ENCODE results near the gene FES. TPM values are rescaled to one million over a fixed set of nuclear protein-coding genes. Genes with fewer than 3 reads are reported as not detected.

Gene FES
- total and polyA plus RNA-seq, 2 of the 13 experiments (the other 11 are each of a cell fraction or from before 2014, with no cell fraction given): 4.0 to 9.5 TPM

DNA sequence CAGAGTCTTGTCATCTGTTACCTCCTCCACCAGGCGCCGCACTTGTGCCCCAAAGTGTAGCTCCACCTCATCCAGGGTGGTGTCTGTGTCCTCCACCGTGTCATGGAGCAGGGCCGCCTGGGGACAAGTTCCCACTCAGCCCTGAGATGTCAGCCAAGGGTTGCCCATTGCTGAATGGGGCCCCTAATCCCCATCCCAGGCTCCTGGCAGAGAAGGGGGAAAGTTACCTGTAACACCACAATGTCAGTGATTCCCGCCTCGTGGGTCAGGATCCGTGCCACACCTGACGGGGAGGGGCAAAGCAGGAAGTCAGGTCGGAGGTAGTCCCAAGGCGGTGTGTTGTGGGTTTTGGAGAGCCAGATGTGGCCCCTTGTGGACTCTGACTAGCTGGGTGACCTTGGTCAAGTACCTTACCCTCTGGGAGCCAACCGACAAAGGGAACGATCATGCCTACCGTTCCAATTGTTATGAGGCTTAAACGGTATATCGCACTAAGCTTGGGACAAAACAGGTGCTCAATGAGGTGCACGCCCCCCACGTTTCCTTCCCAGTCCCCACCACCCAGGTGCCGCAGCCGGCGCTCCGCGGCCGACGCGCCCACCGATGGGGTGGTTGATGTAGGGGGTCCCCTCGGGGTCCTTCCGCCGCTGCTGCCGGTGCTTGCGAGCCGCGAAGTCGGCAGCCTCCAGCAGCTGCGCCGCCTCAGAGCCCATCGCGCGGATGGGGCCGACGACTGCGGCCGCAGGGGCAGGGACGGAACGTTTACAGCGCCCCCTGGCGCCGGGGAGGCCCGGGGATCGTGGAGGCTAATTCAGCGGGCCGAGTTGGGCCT lies 47.7 kb downstream of the FES start, which contains the start of gene HDDC3 (continued):
- TF ChIP-seq, protein P1, sequence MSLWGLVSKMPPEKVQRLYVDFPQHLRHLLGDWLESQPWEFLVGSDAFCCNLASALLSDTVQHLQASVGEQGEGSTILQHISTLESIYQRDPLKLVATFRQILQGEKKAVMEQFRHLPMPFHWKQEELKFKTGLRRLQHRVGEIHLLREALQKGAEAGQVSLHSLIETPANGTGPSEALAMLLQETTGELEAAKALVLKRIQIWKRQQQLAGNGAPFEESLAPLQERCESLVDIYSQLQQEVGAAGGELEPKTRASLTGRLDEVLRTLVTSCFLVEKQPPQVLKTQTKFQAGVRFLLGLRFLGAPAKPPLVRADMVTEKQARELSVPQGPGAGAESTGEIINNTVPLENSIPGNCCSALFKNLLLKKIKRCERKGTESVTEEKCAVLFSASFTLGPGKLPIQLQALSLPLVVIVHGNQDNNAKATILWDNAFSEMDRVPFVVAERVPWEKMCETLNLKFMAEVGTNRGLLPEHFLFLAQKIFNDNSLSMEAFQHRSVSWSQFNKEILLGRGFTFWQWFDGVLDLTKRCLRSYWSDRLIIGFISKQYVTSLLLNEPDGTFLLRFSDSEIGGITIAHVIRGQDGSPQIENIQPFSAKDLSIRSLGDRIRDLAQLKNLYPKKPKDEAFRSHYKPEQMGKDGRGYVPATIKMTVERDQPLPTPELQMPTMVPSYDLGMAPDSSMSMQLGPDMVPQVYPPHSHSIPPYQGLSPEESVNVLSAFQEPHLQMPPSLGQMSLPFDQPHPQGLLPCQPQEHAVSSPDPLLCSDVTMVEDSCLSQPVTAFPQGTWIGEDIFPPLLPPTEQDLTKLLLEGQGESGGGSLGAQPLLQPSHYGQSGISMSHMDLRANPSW (CRISPR knock-in tag; IDR thresholded peaks at IDR 0.05; ENCODE audit: borderline replicate concordance): no peak; the same call in 1 of the 2 replicates
- TF ChIP-seq XRCC5 (optimal IDR thresholded peaks at IDR 0.05; ENCODE audit: low read length): peak; percentile 84
- TF ChIP-seq NCOA5 (CRISPR knock-in tag; IDR thresholded peaks at IDR 0.05): no peak
- no peak for TF ChIP-seq NFIB (CRISPR knock-in tag; IDR thresholded peaks at IDR 0.05; ENCODE audit: borderline replicate concordance)
- TF ChIP-seq MEIS2 (CRISPR knock-in tag; IDR thresholded peaks at IDR 0.05): peak; percentile 49; the same call in 1 of the 2 replicates
- peak; percentile 92 for TF ChIP-seq GATAD1 (CRISPR knock-in tag; IDR thresholded peaks at IDR 0.05)
- TF ChIP-seq NRL (CRISPR knock-in tag; IDR thresholded peaks at IDR 0.05; ENCODE audit: borderline replicate concordance): peak; percentile 39
- TF ChIP-seq HNRNPL (IDR thresholded peaks at IDR 0.05; ENCODE audit: low read depth, low read length): 0 out of 2 replicates have a peak, but pooled peaks have one; percentile 44
- TF ChIP-seq, protein P2, sequence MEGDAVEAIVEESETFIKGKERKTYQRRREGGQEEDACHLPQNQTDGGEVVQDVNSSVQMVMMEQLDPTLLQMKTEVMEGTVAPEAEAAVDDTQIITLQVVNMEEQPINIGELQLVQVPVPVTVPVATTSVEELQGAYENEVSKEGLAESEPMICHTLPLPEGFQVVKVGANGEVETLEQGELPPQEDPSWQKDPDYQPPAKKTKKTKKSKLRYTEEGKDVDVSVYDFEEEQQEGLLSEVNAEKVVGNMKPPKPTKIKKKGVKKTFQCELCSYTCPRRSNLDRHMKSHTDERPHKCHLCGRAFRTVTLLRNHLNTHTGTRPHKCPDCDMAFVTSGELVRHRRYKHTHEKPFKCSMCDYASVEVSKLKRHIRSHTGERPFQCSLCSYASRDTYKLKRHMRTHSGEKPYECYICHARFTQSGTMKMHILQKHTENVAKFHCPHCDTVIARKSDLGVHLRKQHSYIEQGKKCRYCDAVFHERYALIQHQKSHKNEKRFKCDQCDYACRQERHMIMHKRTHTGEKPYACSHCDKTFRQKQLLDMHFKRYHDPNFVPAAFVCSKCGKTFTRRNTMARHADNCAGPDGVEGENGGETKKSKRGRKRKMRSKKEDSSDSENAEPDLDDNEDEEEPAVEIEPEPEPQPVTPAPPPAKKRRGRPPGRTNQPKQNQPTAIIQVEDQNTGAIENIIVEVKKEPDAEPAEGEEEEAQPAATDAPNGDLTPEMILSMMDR (CRISPR knock-in tag; IDR thresholded peaks at IDR 0.05): peak; percentile 93
- TF ChIP-seq TEAD3 (CRISPR knock-in tag; optimal IDR thresholded peaks at IDR 0.05; ENCODE audit: borderline replicate concordance): peak; percentile 83
- TF ChIP-seq NONO (IDR thresholded peaks at IDR 0.05): no peak
- peak; percentile 72 for TF ChIP-seq NONO (CRISPR knock-in tag; conservative IDR thresholded peaks at IDR 0.05)
- TF ChIP-seq, protein P3, sequence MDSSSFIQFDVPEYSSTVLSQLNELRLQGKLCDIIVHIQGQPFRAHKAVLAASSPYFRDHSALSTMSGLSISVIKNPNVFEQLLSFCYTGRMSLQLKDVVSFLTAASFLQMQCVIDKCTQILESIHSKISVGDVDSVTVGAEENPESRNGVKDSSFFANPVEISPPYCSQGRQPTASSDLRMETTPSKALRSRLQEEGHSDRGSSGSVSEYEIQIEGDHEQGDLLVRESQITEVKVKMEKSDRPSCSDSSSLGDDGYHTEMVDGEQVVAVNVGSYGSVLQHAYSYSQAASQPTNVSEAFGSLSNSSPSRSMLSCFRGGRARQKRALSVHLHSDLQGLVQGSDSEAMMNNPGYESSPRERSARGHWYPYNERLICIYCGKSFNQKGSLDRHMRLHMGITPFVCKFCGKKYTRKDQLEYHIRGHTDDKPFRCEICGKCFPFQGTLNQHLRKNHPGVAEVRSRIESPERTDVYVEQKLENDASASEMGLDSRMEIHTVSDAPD (CRISPR knock-in tag; IDR thresholded peaks at IDR 0.05): no peak
- TF ChIP-seq ZNF709 (CRISPR knock-in tag; IDR thresholded peaks at IDR 0.05): no peak
- TF ChIP-seq ZEB1 (IDR thresholded peaks at IDR 0.05; ENCODE audit: insufficient replicate concordance, low read depth): peak; percentile 97
- TF ChIP-seq THAP11 (CRISPR knock-in tag; IDR thresholded peaks at IDR 0.05): peak; percentile 82
- no peak for TF ChIP-seq ZC3H4 (CRISPR knock-in tag; IDR thresholded peaks at IDR 0.05; ENCODE audit: borderline replicate concordance)
- no peak for TF ChIP-seq ZNF136 (CRISPR knock-in tag; IDR thresholded peaks at IDR 0.05; ENCODE audit: low read depth)
- TF ChIP-seq ZNF207 (IDR thresholded peaks at IDR 0.05; ENCODE audit: borderline replicate concordance): no peak
- no peak for TF ChIP-seq ZNF83 (CRISPR knock-in tag; IDR thresholded peaks at IDR 0.05; ENCODE audit: borderline replicate concordance)
- TF ChIP-seq, protein P4, sequence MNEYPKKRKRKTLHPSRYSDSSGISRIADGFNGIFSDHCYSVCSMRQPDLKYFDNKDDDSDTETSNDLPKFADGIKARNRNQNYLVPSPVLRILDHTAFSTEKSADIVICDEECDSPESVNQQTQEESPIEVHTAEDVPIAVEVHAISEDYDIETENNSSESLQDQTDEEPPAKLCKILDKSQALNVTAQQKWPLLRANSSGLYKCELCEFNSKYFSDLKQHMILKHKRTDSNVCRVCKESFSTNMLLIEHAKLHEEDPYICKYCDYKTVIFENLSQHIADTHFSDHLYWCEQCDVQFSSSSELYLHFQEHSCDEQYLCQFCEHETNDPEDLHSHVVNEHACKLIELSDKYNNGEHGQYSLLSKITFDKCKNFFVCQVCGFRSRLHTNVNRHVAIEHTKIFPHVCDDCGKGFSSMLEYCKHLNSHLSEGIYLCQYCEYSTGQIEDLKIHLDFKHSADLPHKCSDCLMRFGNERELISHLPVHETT (CRISPR knock-in tag; conservative IDR thresholded peaks at IDR 0.05): peak; percentile 76

All from HepG2 (cell line).